ENCODE data around the gene PSME4. TPM values are rescaled to one million over a fixed set of nuclear protein-coding genes. Genes with fewer than 3 reads are reported as not detected.

The PSME4 gene
- total and polyA plus RNA-seq, 10 donors: 34.1 to 88.1 (median 58.8) TPM

DNA sequence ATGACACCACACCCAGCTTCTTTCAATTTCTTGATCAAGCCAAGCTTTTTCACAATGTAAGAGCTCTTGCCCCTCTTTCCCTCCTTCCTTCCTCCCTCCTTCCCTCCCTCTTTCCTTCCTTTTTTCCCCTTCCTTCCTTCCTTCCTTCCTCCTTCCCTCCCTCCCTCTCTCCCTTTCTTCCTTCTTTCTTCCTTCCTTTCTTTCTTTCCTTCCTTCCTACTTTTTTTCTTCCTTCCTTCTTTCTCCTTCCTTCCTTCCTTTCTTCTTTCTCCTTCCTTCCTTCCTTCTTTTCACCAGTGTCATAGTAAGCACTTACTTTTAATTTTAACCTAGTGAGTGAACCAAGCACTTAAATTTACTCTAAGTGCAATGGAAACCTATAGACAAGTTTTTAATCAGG, 21.2 kb upstream of the PSME4 start:
- TF ChIP-seq POLR2A (IDR thresholded peaks at IDR 0.05) (no peak), CTCF (IDR thresholded peaks at IDR 0.05 in 8 of 11, conservative IDR thresholded peaks at IDR 0.05 in 3 of 11) (no peak), POLR2AphosphoS5 (IDR thresholded peaks at IDR 0.05) (no peak)

GRCh38 chr2:53989210-53989862, 18.5 kb upstream of the PSME4 start:
- H3K4me1 ChIP-seq: peaks cover 0 to 34% (median 18%) of the 10 kb centered on the region in 6 donors
- intact Hi-C loops (cut with DNase I; ENCODE audit: low total_unique reads): no loop called here
- H3K27ac ChIP-seq: no peak overlapping the region
- TF ChIP-seq POLR2A (IDR thresholded peaks at IDR 0.05) (no peak), CTCF (IDR thresholded peaks at IDR 0.05 in 8 of 11, conservative IDR thresholded peaks at IDR 0.05 in 3 of 11) (no peak), POLR2AphosphoS5 (IDR thresholded peaks at IDR 0.05) (no peak)
- no peaks in the 10 kb centered on the region for H3K27me3 ChIP-seq (replicated peaks in 1 of 7)
- no peak for DNase-seq
- H3K36me3 ChIP-seq: no peaks in the 10 kb centered on the region
- H3K9me3 ChIP-seq: no peaks in the 10 kb centered on the region
- no peak overlapping the region for H3K4me3 ChIP-seq
- WGBS, 5 donors: 86 to 91% (median 88%) methylated on average over 2 of the region's 2 CpGs

More for the DNA sequence above, 21.2 kb upstream of the PSME4 start:
- no peak for DNase-seq
- Histone ChIP-seq H3K4me1 (peaks cover 0 to 46% (median 29%) of the 10 kb centered on the region in 6 donors), H3K9me3 (no peaks in the 10 kb centered on the region), H3K4me3 (no peak overlapping the region), H3K27ac (no peak overlapping the region), H3K36me3 (no peaks in the 10 kb centered on the region), H3K27me3 (replicated peaks in 1 of 7) (no peaks in the 10 kb centered on the region)
- intact Hi-C loops (cut with DNase I; ENCODE audit: low total_unique reads): no loop called here

DNA sequence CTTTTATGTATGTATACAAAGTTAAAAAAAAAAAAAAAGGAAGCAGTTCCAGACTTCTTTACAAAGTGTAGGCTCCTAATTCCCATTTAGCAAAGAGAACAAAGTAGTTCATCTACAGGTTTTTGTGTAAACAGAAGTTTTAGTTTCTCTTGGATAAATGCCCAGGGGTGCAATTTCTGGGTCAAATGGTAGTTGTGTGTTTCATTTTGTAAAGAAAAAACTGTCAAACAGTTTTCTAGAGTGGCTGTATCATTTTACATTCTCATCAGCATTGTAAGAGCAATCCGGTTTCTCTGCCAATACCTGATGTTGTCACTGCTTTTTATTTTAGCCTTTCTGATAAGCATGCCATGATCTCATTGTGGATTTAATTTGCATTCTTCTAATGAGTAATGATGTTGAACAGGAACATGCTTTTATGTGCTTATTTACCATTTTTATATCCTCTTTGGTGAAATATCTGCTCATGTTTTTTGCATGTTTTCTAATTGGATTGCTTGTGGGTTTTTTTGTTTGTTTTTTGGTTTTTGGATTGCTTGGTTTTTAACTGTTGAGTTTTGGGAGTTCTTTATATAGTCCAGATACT, 16.6 kb upstream of the PSME4 start:
- intact Hi-C loops (cut with DNase I; ENCODE audit: low total_unique reads): no loop called here
- TF ChIP-seq POLR2A (IDR thresholded peaks at IDR 0.05) (no peak), POLR2AphosphoS5 (IDR thresholded peaks at IDR 0.05) (no peak), CTCF (IDR thresholded peaks at IDR 0.05 in 8 of 11, conservative IDR thresholded peaks at IDR 0.05 in 3 of 11) (no peak)
- no peak for DNase-seq
- H3K36me3 ChIP-seq: peaks cover 0 to 10% (median 0%) of the 10 kb centered on the region in 6 donors
- WGBS, 5 donors: 37 to 50% (median 43%) methylated on average over 1 of the region's 1 CpG
- H3K9me3 ChIP-seq: no peaks in the 10 kb centered on the region
- peaks cover 0 to 19% (median 10%) of the 10 kb centered on the region in 6 donors for H3K4me1 ChIP-seq
- no peak overlapping the region for H3K4me3 ChIP-seq
- H3K27me3 ChIP-seq (replicated peaks in 1 of 7): no peaks in the 10 kb centered on the region
- peak overlapping the region in 4 of 8 donors; percentile 5 to 50 (median 27) for H3K27ac ChIP-seq

DNA sequence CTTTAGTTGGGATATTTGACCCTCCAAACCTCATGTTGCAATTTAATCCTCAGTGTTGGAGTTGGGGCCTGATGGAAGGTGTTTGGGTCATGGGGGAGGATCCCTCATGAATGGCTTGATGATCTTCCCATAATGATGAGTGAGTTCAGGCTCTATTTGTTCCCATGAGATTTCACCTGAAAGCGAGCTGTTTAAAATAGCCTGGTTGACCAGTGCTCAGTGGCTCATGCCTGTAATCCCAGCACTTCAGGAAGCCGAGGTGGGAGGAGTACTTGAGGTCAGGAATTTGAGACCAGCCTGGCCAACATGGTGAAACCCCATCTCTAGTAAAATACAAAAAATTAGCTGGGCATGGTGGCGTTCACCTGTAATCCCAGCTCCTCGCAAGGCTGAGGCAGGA, 14.9 kb upstream of the PSME4 start:
- no peak overlapping the region for H3K4me3 ChIP-seq
- WGBS, 5 donors: 82 to 95% (median 93%) methylated on average over 4 of the region's 4 CpGs
- no peak for TF ChIP-seq POLR2AphosphoS5 (IDR thresholded peaks at IDR 0.05)
- TF ChIP-seq CTCF (IDR thresholded peaks at IDR 0.05 in 8 of 11, conservative IDR thresholded peaks at IDR 0.05 in 3 of 11): no peak
- TF ChIP-seq POLR2A (IDR thresholded peaks at IDR 0.05): no peak
- peaks cover 0 to 21% (median 0%) of the 10 kb centered on the region in 6 donors for H3K36me3 ChIP-seq
- intact Hi-C loops (cut with DNase I; ENCODE audit: low total_unique reads): no loop called here
- peaks cover 0 to 6% (median 0%) of the 10 kb centered on the region in 8 donors for H3K9me3 ChIP-seq
- no peak for DNase-seq
- peaks cover 0 to 19% (median 10%) of the 10 kb centered on the region in 6 donors for H3K4me1 ChIP-seq
- no peak overlapping the region for H3K27ac ChIP-seq
- H3K27me3 ChIP-seq (replicated peaks in 1 of 7): no peaks in the 10 kb centered on the region

Measured in spleen (tissue), 11 donors.